Germinal center (tissue), 1 donor: ENCODE results near the gene POLG2.
"Not testable (repeated sequence)": the region's sequence is repeated elsewhere in the genome, so short reads cannot be mapped to it uniquely, and the experiment has no call there.

Source experiments
- DNase-seq: peaks from one replicate; pipeline ENCODE4 v3.0.0; 2012; ENCODE audit warnings: mixed read lengths, low spot score

POLG2 gene

GRCh38 chr17:64505340-64506200 is 8.7 kb upstream of the POLG2 start:
- peak; percentile 79 for DNase-seq

DNA sequence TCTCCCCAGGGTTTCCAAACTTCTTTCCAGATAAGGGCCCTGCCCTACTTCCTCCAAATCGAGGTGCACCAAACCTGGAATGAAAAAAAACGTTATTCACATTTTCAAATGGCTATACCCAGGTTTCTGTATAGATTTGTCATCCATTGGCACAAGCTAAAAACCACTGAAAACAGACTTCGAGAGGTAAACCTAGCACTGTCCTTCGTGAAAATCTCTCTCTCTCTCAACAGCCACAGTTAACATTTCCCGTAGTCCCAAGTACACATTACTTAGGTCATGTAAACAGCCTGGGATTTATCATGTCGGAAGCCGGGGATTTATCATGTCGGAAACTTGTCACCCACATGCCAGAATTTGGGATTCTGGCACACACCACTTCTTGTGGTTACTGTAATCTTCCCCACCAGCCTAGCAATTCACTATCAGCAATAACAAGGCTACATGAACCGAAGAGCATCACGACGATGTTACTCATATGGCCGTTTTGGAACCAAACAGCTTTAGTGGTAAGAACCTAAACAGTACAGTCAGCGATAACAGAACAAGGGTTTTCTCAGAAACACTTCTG is 8.0 kb upstream of the POLG2 start:
- DNase-seq = no peak

- DNase-seq = no peak
Measured at GRCh38 chr17:64503821-64504768, 7.2 kb upstream of the POLG2 start.

DNA sequence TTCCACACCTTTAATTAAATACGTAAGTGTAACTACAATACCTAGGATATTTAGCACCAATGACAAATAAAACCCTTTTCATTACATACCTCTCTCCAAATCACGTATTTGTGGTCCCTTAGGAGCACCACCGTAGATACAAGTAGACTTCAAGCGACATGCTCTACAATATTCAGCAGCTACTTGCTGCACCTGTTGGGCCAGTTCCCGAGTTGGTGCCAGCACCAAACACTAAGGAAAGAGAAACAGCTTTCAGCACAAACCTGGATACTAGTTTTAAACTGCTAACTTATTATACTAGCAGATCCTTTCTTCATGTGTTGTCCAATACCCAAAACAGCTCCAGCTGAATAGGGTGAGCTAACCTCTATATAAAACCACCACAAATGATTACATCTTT is 6.5 kb upstream of the POLG2 start:
- DNase-seq = no peak

- DNase-seq = no peak
Measured at GRCh38 chr17:64502809-64503208, 6.0 kb upstream of the POLG2 start.

DNA sequence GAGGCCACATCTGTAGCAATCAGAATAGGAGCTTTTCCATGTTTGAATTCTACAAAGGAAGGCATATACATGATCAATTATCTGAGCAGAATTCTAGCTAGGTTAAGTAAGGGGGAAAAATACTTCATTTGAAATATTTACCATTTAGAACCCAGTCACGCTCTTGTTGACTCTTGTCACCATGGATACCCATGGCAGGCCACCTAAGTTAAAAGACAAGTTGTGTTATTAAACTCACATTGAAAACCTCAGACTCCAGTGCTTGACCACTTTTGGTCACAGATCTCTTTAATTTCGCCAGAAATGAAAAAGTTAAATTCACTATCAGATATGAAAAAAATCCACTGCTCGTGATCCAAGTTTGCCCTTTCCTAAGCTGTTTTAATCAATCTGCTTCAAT is 5.2 kb upstream of the POLG2 start:
- no peak for DNase-seq

- no peak for DNase-seq
Measured at GRCh38 chr17:64500862-64501765, 4.3 kb upstream of the POLG2 start.

- no peak for DNase-seq
Measured at GRCh38 chr17:64500487-64500859, 3.6 kb upstream of the POLG2 start.

DNA sequence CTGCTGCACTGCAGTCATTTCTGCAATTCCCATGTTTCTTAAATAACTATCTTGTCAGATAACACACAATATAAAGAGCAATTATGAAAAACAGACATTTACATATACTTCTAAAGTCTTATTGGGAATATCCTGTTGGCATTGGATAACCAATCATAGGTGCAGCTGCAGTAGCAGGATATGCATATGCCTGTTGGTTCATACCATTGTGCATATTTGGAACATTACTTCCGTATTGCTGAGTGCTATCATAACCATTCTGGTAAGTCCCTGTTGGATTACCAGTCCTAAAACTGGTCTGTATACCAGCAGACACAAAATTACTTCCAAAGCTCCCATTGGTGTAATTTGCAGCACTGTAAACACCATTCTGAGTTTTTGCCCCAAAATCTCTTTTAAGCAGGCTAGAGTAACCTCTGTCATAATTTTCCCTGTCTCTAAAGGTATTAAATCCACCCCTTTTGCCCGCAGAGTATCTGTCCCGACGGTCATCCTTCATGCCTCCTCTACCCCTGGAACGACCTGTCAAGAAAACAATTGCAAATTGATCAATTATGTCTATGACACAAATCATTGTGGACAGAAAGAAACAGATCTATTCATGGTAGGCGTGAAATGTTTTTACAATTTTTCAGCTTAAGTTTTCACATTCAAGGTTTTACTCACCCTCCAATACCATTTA is 3.1 kb upstream of the POLG2 start:
- DNase-seq = no peak

DNA sequence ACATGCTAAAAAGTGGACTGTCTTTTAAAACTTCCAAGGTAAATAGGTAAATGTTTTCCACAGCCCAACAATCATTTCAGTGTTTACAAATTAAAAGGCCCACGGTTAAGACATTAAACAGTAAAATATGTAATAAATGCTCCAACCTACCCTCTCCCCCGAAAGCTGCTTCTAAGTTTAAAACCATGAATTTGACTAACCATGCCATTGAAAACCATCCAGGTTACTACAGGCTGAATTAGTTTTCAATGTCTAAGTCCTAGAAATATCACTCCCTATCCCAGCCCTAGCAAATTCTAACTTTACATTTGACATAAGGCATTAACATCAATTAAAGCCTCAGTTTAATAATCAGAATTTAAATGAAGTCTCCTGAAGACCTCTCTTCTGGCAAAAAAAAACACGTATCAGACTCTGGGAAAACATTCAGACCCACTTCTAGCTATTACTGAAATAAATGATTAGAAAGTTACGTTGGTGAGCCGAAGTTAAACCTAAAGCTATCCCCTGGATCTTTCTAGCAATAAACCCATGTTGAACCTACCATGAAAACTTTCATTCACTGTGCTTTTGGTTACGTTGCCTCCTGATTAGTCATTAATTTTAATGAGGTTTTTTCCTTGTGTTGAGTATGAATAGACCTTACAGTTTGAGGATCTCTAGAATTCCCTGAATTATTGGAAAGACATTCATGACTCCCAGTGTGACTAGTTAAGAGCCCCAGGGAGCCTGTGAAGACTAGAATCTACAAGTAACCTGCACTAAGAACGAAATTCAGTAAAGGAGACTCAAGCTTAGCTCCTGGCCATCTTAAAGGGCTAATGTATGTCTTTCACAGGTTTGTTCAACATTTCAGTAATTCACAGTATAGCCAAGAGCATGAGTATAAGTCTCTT is 1.7 kb upstream of the POLG2 start:
- no peak for DNase-seq

DNA sequence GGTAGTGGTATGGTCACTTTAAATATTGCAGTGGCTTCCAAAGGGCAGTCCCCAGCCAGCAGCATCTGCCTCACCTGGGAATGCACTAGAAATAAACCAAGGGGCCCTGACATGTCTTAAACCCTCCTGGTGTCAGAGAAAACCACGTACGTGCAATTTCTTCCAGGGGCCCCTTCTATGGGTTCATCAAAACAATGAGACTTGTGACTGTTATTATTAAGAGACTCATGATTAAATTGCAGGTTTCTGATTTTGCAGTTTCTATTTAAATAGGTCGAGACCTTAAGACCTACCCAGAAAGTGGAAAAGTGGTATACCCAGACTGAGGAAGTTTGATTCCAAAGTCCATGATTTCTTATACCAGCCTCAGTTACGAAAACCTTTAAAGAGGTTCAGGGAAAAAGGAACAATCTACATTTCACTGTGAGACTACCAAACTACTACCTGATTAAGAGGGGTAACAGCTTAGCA is 746 bp upstream of the POLG2 start:
- DNase-seq = no peak

DNA sequence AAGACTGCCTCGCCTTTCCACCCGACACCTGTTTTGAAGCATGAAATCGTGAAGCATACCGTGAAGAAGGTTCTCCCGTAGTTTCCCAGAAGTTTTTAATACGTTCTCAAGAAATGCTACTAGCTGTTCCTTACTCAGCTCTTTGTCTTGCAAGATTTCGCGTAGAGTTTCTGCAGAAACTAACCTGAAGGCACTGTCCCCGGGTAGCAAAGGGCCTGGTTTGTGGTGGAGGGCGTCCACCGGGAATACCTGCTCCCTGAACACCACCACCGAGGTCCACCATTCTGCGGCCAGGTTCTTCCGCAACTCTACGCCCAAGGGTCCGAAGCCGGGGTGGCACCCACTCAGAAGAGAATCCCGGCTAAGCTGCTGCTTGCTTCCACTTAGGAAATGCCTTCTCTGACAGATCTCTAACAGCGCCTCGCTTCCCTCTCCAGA is 487 bp downstream of the POLG2 start:
- no peak for DNase-seq

DNA sequence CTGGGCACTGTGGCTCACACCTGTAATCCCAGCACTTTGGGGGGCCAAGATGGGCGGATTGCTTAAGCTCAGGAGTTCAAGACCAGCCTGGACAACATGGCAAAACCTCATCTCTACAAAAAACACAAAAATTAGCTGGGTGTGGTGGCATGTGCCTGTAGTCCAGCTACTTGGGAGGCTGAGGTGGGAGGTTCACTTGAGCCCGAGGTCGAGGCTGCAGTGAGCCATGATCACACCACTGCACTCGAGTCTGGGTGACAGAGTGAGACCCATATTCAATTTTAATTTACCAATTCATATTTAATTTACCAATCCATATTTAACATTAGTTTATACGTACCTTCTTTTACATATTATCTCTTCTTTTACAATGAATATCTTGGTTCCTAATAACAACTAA is 1.6 kb downstream of the POLG2 start:
- not testable (repeated sequence) for DNase-seq

DNA sequence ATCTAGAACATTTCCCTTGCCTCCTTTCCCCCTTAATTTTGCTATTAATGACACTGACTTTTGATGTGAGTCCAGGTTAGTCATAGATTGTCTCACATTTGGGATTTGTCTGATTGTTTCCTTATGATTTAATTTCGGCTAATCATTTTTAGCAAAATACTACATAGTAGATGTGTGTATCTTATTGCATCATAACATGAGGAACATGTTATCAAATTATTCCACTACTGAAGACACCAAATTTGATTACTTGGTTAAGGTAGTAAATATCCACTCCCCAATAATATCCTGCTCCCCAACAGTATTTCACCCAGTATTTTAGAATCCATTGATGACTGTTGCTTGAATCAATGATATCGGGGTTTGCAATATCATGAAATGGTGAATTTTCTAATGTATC is 2.7 kb downstream of the POLG2 start:
- DNase-seq = no peak

- peak; percentile 32 for DNase-seq
Measured at GRCh38 chr17:64492481-64493109, 4.3 kb downstream of the POLG2 start.

- DNase-seq = no peak
Measured at GRCh38 chr17:64491994-64492393, 4.9 kb downstream of the POLG2 start.

GRCh38 chr17:64491034-64491860 is 5.6 kb downstream of the POLG2 start:
- no peak for DNase-seq

DNA sequence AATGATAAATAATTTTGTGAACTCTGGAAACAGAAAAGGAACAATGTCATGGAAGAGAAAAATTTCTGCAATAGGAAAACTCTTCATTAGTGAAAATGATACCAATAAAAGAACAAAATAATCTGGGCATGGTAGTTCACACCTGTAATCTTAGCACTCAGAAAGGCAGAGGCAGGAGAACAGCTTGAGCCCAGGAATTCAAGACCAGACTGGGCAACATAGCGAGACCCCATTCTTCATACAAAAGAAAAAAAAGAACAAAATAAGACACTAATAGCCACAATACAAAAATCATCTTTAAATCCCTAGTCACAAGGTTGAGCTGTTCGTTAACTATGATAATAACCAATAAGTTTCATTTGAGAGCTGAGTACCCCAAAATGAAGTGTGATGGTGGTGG is 8.6 kb downstream of the POLG2 start:
- DNase-seq = no peak
